ENCODE data around the gene MOB3A. TPM values are rescaled to one million over a fixed set of nuclear protein-coding genes. Genes with fewer than 3 reads are reported as not detected.
"Not testable (repeated sequence)": the region's sequence is repeated elsewhere in the genome, so short reads cannot be mapped to it uniquely, and the experiment has no call there.

Gene MOB3A
- total RNA-seq, 2 experiments from 2014 or later: 147 to 153 TPM

DNA sequence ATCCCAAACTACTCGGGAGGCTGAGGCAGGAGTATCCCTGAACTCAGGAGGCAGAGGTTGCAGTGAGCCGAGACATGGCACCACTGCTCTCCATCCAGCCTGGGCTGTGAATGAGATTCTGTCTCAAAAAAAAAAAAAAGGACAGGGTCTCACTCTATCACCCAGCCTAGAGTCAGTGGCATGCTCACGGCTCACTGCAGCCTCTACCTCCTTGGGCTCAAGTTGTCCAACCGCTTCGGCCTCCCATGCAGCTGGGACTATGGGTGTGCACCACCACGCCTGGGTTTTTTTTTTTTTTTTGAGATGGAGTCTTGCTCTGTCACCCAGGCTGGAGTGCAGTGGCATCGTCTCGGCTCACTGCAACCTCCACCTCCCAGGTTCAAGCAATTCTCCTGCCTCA is 59.7 kb downstream of the MOB3A start:
- Mint-ChIP-seq H3K27ac (no peak overlapping the region), H3K27me3 (no peaks in the 10 kb centered on the region), H3K9me3 (no peaks in the 10 kb centered on the region), H3K36me3 (peaks cover 12% of the 10 kb centered on the region), H3K4me3 (no peak overlapping the region), H3K4me1 (peaks cover 27% of the 10 kb centered on the region)
- DNase-seq: no peak

- no peaks in the 10 kb centered on the region for H3K27me3 Mint-ChIP-seq
- H3K4me3 Mint-ChIP-seq: no peak overlapping the region
- no peak for DNase-seq
- peaks cover 27% of the 10 kb centered on the region for H3K4me1 Mint-ChIP-seq
- no peak overlapping the region for H3K27ac Mint-ChIP-seq
- H3K36me3 Mint-ChIP-seq: peaks cover 6% of the 10 kb centered on the region
- no peaks in the 10 kb centered on the region for H3K9me3 Mint-ChIP-seq
Observed at GRCh38 chr19:2035590-2035991, 60.5 kb downstream of the MOB3A start.

DNA sequence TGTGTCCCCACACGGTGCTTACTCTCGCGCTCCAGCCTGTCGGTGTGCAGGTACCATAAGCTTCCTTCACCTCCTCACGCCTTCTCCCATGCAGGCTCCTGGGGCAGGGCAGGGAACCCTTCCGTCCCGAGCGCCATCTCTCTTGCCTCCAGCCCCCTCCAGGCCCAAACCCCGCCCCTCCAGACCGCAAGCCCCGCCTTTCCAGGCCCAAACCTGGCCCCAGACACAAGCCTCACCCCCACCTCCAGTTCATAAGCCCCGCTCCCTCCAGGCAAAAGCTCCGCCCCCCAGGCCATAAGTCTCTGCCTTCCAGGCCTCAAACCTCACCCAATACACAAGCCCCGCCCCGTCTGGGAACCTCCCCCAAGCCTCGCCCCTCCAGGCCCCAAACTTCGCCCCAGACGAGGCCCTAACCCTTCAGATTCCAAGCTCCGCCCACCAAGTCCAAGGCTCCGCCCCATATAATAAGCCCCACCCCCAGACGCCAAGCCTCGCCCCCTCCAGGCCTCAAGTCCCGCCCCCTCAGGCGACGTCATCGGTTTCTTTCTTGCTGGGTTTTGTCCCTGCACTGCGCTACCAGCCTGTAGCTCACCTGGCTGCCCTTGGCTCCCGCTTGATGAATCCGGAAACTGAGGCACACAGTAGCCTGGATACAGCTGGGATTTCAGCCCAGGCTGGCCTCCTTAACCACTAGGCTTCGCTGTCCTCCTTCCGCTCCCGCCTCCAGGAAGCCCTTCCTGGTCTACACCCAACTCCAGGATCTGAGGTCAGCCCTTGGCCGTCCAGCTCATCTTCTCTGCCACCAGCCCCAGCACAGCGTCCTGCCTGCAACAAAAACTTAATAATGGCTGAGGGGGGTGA is 61.2 kb downstream of the MOB3A start:
- Mint-ChIP-seq H3K9me3 (no peaks in the 10 kb centered on the region), H3K4me1 (peaks cover 27% of the 10 kb centered on the region), H3K27ac (no peak overlapping the region), H3K27me3 (no peaks in the 10 kb centered on the region), H3K36me3 (peaks cover 6% of the 10 kb centered on the region), H3K4me3 (no peak overlapping the region)
- peak; percentile 72 for DNase-seq

DNA sequence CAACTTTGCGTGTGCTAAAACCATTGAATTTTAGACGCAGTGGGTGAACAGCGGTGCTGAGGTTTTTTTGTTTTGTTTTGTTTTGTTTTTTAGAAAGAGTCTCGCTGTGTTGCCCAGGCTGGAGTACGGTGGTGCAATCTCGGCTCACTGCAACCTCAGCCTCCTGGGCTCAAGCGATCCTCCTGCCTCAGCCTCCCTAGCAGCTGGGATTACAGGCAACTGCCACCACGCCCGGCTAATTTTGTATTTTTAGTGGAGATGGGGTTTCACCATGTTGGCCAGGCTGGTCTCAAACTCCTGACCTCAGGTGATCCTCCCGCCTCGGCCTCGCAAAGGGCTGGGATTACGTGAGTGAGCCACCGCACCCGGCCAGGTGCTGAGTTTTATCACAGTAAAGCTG is 61.9 kb downstream of the MOB3A start:
- not testable (repeated sequence) for DNase-seq, H3K27ac Mint-ChIP-seq, H3K27me3 Mint-ChIP-seq, H3K4me3 Mint-ChIP-seq, H3K36me3 Mint-ChIP-seq, H3K9me3 Mint-ChIP-seq
- peaks cover 27% of the 10 kb centered on the region for H3K4me1 Mint-ChIP-seq

DNA sequence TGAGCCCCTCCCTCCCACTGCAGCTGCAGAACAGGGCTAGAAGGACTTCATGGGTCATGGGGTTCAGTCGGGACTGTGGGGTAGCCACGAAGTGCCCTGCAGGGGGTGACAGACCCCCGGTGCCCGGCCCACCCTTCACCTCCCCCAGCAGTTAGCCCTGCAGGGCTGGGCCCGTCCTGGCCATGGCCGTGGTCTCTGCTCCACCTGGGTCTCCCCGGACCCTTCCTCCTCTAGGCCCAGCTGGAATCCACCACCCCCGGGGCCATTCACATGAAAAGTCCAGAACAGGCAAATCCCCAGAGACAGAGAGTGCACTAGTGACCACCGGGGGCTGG is 62.3 kb downstream of the MOB3A start:
- no peak overlapping the region for H3K27ac Mint-ChIP-seq
- H3K4me1 Mint-ChIP-seq: peaks cover 27% of the 10 kb centered on the region
- no peak overlapping the region for H3K4me3 Mint-ChIP-seq
- H3K27me3 Mint-ChIP-seq: no peaks in the 10 kb centered on the region
- H3K9me3 Mint-ChIP-seq: no peaks in the 10 kb centered on the region
- no peak for DNase-seq
- H3K36me3 Mint-ChIP-seq: peaks cover 6% of the 10 kb centered on the region

DNA sequence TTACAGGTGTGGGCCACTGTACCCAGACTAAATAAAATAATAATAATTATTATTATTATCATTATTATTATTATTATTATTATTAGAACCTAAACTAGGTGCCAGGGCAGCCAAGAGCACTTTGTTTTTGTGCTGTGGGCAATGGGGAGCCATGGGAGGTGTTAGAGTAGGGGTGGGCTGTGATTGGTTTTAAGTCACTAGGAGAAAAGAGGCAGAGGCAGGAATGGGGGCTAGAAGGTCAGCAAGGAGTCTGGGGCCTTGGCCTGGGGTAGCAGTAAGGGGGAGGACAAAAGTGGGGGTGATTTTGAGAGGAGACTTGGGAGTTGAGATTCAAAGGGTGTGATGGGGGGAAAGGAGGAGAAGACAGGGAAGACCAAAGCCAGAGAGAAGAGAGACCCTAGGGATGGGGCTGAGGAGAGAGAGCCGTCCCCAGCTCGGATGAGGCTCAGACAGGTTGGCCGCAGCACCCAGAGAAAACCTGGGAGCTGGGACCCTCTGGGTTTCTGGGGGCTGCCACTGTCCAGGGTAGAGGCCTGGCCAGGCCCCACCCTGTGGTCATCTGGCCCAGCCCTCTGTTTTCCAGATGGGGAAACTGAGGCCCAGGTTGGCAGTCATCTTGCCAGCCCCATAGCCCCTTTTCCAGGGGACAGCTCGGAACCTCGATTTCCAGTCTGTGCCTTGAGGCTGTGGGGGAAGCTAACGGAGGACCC is 62.9 kb downstream of the MOB3A start:
- Mint-ChIP-seq H3K27me3 (no peaks in the 10 kb centered on the region), H3K4me1 (peaks cover 27% of the 10 kb centered on the region), H3K4me3 (no peak overlapping the region), H3K36me3 (peaks cover 6% of the 10 kb centered on the region), H3K9me3 (no peaks in the 10 kb centered on the region), H3K27ac (no peak overlapping the region)
- DNase-seq: no peak

- Mint-ChIP-seq H3K4me3 (peak overlapping the region; percentile 69), H3K27me3 (no peaks in the 10 kb centered on the region), H3K4me1 (peaks cover 25% of the 10 kb centered on the region), H3K9me3 (no peaks in the 10 kb centered on the region), H3K36me3 (no peaks in the 10 kb centered on the region), H3K27ac (peak overlapping the region; percentile 86)
- DNase-seq: peak; percentile 38
Observed at GRCh38 chr19:2032296-2032941, 63.7 kb downstream of the MOB3A start.

GRCh38 chr19:2027361-2027760 is 68.8 kb downstream of the MOB3A start:
- DNase-seq: no peak
- peaks cover 5% of the 10 kb centered on the region for H3K36me3 Mint-ChIP-seq
- peaks cover 9% of the 10 kb centered on the region for H3K4me1 Mint-ChIP-seq
- H3K4me3 Mint-ChIP-seq: no peak overlapping the region
- H3K27me3 Mint-ChIP-seq: no peaks in the 10 kb centered on the region
- H3K9me3 Mint-ChIP-seq: peaks cover 7% of the 10 kb centered on the region
- no peak overlapping the region for H3K27ac Mint-ChIP-seq

DNA sequence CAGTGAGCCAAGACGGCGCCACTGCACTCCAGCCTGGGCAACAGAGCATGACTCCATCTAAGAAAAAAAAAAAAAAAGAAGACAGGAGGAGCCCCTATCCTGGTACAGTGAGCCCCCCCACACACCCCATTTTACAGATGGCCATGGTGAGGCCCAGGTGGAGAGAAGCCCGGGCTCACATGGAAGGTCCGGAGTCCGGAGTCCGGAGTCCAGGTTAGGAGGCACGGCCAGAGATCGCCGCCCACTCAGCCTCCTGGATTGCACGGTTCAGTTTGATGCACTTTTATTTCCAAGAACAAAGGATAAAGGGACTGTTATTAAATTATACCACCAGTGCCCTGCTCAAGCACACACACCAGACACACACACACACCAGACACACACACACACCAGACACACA is 69.4 kb downstream of the MOB3A start:
- H3K27me3 Mint-ChIP-seq: no peaks in the 10 kb centered on the region
- H3K4me3 Mint-ChIP-seq: no peak overlapping the region
- peaks cover 5% of the 10 kb centered on the region for H3K36me3 Mint-ChIP-seq
- H3K27ac Mint-ChIP-seq: no peak overlapping the region
- no peak for DNase-seq
- H3K4me1 Mint-ChIP-seq: peaks cover 3% of the 10 kb centered on the region
- peaks cover 7% of the 10 kb centered on the region for H3K9me3 Mint-ChIP-seq

GRCh38 chr19:2022289-2022688 is 73.8 kb downstream of the MOB3A start:
- Mint-ChIP-seq H3K27ac (no peak overlapping the region), H3K4me1 (no peaks in the 10 kb centered on the region), H3K9me3 (peaks cover 7% of the 10 kb centered on the region), H3K4me3 (no peak overlapping the region), H3K36me3 (peaks cover 5% of the 10 kb centered on the region), H3K27me3 (no peaks in the 10 kb centered on the region)
- DNase-seq: no peak

- Mint-ChIP-seq H3K27me3 (no peaks in the 10 kb centered on the region), H3K27ac (no peak overlapping the region), H3K4me1 (peaks cover 2% of the 10 kb centered on the region), H3K36me3 (peaks cover 5% of the 10 kb centered on the region), H3K9me3 (peaks cover 7% of the 10 kb centered on the region), H3K4me3 (no peak overlapping the region)
- DNase-seq: no peak
Observed at GRCh38 chr19:2021453-2022140, 74.5 kb downstream of the MOB3A start.

Other genes with a start within 250 kb of the MOB3A start
- gene REXO1, start 247.8 kb downstream of the MOB3A start, total RNA-seq: 10 to 100 TPM; 53.1 to 54.2 TPM
- gene KLF16, start 232.7 kb downstream of the MOB3A start, total RNA-seq: 10 to 100 TPM; 37.9 to 39.0 TPM
- gene ABHD17A, start 210.8 kb downstream of the MOB3A start, total RNA-seq: 100 to 1,000 TPM in 1 of 2 experiments, 10 to 100 TPM in 1; 98.7 to 106 TPM
- gene ADAT3, start 190.9 kb downstream of the MOB3A start, total RNA-seq: 1 to 10 TPM; 5.7 to 5.9 TPM
- 10 to 100 TPM; 31.0 to 35.0 TPM for gene SCAMP4, start 190.9 kb downstream of the MOB3A start, total RNA-seq
- 10 to 100 TPM; 50.7 to 51.1 TPM for gene CSNK1G2, start 155.2 kb downstream of the MOB3A start, total RNA-seq
- gene BTBD2, start 80.6 kb downstream of the MOB3A start, total RNA-seq: 10 to 100 TPM; 22.1 to 26.2 TPM
- 100 to 1,000 TPM; 230 to 232 TPM for gene MKNK2, start 45.1 kb downstream of the MOB3A start, total RNA-seq
- gene IZUMO4, start 589 bp upstream of the MOB3A start, total RNA-seq: 10 to 100 TPM; 12.4 to 12.6 TPM
- gene AP3D1, start 55.2 kb upstream of the MOB3A start, total RNA-seq: 10 to 100 TPM; 92.0 to 96.0 TPM
- gene DOT1L, start 67.6 kb upstream of the MOB3A start, total RNA-seq: 10 to 100 TPM; 71.8 to 75.1 TPM
- 10 to 100 TPM; 82.7 to 84.6 TPM for gene PLEKHJ1, start 140.0 kb upstream of the MOB3A start, total RNA-seq
- 100 to 1,000 TPM; 160 to 162 TPM for gene SF3A2, start 140.5 kb upstream of the MOB3A start, total RNA-seq
- 1 to 10 TPM; 7.4 to 10.0 TPM for gene AMH, start 153.0 kb upstream of the MOB3A start, total RNA-seq
- under 1 TPM; 0.45 to 0.50 TPM for gene JSRP1, start 160.1 kb upstream of the MOB3A start, total RNA-seq
- gene PEAK3, start 185.8 kb upstream of the MOB3A start, total RNA-seq: not detected
- gene LINGO3, start 211.8 kb upstream of the MOB3A start, total RNA-seq: under 1 TPM in 1 of 2 experiments, not detected in 1; 0.28 TPM
- 100 to 1,000 TPM; 175 to 187 TPM for gene LSM7, start 232.3 kb upstream of the MOB3A start, total RNA-seq
- 10 to 100 TPM; 47.1 to 53.2 TPM for gene SPPL2B, start 232.4 kb upstream of the MOB3A start, total RNA-seq